Fibroblast of skin of right quadriceps (primary cell): ENCODE data around the gene YBX1.

Experiments
- DNase-seq: peaks from one replicate; pipeline ENCODE4 v3.0.0-alpha.2; 2013

YBX1 gene

GRCh38 chr1:42735477-42736105, 53.4 kb downstream of the YBX1 start:
- DNase-seq = no peak

DNA sequence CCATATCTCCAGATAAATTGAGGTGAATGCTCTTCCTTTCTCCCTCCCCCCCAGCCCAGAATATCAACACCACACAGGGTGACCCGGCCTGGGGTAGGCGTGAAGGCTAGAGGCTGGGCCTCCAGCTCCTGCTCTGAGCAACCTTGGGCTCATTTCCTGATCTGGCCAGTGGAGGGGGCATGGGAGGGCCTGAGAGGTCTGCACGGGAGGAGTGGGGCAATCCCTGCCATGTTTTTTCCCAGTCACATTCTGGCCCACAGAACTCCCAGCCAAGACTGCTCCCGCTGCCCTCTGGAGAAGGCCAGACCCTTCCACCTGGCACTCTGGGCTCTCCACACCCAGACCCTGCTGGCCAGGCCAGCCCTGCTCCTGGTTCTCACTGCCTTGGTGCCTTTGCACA, 53.9 kb downstream of the YBX1 start:
- no peak for DNase-seq

GRCh38 chr1:42736571-42737200, 54.5 kb downstream of the YBX1 start:
- no peak for DNase-seq

DNA sequence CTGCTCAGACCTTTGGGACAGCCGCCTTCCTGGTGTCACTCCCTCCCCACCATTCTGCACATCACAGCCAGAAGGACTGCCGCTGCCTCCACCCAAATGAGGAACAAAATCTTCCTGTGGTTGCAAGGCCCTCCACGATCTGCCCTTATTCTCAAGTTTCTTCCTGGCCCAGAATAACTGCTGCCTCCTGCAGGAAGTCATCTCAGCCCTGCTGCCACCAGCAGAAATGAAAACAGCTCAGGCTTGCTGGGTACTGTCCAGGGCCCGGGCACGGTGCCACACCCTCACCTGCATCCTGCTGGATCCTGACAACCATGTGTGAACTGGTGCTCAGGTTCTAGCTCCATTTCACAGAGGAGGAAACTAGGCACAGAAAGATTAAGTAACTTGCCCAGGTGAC, 55.0 kb downstream of the YBX1 start:
- DNase-seq = no peak

- no peak for DNase-seq
These were observed 55.9 kb downstream of the YBX1 start for GRCh38 chr1:42737986-42738677.

- no peak for DNase-seq
These were observed 56.5 kb downstream of the YBX1 start for GRCh38 chr1:42738678-42739226.

- no peak for DNase-seq
These were observed 57.8 kb downstream of the YBX1 start, which contains the start of gene CLDN19 for GRCh38 chr1:42739753-42740700. Gene CLDN19, minus strand, starts transcription at chr1:42740236. Its CDS starts 173 bp downstream, at chr1:42740063.

GRCh38 chr1:42740851-42741580, 58.8 kb downstream of the YBX1 start:
- no peak for DNase-seq

- no peak for DNase-seq
These were observed 59.5 kb downstream of the YBX1 start for GRCh38 chr1:42741706-42742105.

DNA sequence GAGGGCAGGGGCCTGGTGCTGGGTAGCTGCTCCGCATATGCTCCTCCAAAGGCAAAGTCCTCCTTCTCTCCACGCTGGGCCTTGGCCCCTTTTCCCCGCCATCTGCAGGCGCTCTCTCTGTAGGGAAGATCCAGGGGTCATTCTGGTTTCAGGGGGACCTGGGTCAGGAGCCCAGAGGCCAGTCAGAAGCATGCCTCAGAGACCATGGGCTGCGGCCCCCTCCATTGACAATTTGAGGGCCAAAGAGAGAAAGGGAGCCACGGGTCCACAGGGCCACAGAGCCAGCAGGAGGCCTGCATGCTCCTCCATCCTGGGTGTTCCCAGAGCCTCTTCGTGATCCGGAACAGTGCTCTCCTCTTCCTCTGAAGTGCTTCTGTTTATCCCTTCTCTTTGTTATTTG, 59.9 kb downstream of the YBX1 start:
- DNase-seq = no peak

DNA sequence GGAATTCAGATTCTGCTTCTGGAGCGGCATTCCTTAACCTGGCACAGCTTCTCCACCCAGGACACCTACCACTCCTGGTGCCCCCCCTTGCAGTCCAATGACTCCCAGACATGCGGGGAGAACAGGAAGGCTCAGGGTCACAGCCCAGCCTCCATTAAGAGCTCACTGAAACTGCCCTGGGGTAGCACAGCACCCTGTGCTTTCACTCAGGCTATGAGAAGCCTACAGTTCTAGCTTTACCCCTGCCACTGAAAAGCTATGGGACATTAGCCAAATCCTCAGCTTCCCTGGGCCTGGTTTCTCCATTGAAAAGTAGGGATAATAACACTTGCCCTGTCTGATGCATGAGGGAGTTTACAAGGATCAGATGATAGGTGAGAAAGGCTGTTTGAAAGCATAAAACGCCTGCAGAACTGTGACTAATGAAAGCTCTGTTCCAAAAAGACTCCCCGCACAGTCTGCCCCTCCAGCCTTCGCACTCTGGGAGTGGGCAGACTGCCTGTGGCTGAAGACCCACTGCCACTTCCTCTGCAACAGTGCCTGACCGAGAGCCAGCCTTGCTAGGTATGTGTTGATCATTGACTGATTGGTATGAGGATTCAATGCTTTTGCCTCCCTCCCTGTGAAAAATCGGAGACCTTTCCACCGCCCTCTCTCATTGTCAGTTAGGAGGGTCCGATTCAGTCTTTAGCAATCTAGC, 60.5 kb downstream of the YBX1 start:
- no peak for DNase-seq

DNA sequence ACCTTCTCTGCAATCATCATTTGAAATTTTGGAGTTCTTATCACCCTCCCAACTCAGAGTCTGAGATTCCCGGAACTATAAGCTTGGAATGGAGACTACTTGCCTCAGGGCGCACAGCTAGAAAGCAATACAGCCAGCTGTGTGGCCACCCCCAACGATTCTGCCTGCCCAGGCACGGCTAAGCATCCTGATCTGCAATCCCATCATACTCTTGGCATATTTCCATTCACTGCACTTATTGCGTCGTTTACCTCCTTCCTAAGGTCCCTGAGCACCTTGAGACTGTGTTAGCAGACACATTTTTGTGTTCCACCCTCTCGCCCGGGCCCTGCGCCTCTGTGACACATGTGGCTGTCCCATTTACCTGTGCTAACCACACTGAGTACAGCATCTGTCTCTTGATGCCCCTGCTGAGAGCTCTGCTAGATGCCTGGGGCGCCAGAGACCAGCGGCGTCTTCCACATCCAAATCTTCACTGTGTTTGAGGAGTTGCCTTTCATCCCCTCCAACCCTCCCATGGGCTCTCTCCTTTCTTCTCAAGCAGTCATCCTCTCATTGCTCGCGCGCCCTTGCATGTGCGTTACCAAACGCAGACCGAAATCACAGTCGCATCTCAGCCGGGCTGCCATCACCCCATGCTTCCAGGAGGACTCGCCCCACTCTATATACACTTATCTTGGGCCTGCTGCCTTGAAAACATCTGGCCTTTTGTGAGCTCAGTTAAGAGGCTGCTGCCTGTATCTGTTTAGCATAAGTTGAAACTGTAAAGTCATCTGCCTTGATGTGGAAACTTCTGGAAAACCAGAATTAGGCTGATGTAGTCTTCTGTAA, 61.3 kb downstream of the YBX1 start:
- no peak for DNase-seq

DNA sequence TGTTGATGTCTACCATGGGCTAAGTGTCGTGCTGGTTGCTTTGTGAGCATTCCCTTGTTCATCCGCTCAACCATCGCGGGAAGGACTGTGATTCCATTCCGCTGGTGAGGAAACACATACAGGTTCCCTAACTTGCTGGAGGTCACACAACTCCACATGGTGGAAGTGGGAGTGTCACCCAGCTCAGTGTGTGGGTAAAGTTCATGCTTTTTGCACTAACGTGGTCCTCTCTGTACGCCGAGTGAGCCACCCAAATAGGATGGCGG, 61.9 kb downstream of the YBX1 start:
- no peak for DNase-seq

- no peak for DNase-seq
These were observed 63.6 kb downstream of the YBX1 start for GRCh38 chr1:42745851-42746250.

DNA sequence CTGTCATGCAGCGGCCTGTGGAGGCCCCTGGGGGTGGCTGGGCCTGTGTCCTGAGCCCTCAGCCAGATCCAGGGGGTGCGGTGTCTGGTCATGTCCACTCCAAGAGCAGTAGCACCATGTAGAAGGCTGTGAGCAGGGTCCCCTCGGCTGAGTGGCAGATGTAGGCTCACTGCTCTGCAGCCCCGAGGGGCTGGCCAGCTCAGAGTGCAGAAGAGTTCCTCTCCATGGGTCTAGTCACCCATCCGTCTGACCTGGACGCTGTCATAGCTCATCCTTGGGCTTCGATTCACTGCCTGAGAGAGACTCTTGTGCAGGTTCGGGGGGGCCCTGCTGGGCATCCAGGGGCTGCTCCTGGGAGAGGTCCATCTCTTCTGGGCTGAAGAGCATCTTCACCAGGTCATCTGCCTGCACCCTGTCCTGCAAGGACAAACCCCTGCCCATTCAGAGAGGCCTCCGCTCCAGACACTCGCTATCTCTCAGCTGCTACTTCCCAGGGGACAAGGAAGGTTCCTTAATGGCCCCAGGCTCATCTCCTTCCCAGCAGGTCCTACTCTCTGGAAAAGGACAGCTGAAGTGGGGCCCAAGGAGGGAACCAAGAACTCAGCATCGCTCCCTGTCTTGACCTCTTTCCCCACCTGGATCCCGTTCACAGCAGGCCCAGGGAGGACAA, 64.4 kb downstream of the YBX1 start:
- no peak for DNase-seq

GRCh38 chr1:42747125-42747524, 64.9 kb downstream of the YBX1 start:
- no peak for DNase-seq

DNA sequence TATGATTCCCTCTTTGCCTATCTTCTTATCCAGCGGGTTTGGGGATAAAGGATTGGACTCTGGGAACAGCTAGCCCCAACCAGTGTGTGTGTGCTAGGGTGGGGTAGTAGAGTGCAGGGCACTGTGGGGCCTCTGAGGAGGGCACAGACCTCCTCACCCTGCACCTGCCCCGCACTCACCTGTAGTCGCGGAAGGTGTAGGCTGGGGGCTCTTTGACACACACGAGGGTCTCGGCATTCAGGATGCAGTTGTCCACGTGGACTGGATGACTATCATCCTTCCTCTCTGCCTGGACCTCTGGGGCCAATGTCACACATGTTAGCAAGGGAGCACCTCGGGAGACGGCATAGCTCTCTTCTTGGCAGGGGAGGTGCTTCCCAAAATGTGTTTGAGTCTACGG, 65.8 kb downstream of the YBX1 start:
- no peak for DNase-seq

DNA sequence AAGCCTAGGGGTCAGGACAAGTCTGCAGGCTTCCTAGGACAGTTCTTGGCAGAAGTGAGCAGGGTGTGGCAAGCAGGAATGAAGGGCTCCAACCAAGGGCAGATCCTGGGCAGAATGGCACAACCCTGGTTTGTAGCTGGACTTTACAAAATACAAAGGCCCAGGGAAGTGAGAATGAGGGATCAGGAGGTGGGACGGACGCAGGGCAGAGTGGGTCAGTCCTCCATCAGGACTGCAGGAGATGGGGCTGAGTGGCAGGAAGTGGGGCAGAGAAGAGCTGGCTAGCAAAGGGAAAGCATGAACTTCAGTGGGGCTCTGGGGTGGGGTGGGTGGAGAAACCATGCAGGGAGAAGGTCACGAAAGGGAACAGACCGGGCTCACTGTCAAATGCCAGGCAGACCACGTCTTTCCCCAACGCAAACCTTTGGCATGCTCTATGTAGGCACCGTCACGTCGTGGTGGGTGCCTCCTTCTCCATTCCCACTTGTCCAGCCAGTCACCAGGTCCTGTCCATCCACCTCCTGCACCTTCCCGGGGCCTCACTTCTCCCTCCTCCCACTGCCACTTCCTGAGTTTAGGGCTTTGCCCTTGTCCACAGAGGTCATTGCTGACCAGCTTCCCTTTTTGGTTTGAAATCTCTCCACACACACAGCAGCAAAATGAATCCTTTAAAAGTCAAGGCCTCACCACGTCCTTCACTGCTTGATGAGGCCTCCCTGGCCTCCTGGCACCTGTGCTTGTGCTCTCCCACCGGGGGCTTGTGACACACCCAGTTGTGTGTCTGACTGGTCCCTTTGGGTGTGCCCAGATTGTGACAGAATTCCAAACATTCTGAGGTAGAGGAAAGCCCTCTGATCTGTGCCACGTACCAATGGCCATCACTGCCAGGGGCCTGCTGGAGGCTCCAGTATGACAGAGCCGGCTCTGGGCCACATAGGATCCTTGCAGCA, 66.5 kb downstream of the YBX1 start:
- no peak for DNase-seq

DNA sequence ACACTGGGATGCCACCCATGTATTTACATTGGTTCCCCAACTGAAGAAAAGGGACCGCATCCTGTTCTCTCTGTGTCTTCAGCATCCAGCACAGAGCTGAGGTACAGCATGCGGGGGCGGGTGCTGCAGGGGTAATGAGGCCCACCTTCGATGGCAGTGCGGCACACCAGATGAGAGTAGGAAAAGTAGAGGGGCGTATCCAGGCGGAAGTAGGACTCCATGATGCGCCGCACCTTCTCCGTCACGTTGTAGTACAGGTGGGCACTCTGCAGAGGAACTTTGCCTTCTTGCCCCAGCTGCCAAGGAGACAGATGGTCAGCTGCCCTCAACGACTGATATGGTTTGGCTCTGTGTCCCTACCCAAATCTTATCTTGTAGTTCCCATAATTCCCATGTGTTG, 67.8 kb downstream of the YBX1 start:
- DNase-seq = no peak
